ENCODE results near the gene TMEM14A. TPM values are rescaled to one million over a fixed set of nuclear protein-coding genes. Genes with fewer than 3 reads are reported as not detected.

The TMEM14A gene
- total RNA-seq, 1 donor from 2014 or later, result 12.3 TPM

DNA sequence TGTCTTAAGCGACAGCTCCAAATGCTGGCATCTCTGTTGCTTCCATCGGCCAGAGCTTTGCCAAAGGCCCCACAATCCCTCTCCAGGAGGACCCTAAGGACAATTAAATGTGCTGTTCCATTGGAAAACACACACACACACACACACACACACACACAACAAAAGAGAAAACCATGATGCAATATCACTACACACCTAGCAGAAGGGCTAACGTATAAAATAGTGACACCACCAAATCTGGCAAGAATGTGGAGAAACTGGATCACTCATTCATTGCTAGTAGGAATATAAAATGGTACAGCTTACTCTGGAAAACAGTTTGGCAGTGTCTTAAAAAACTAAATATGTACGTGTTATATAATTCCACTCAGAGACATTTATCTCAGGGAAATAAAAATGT, 13.0 kb upstream of the TMEM14A start:
- Histone ChIP-seq H3K4me3 (no peak overlapping the region), H3K9me3 (no peaks in the 10 kb centered on the region), H3K27ac (no peak overlapping the region), H3K36me3 (no peaks in the 10 kb centered on the region), H3K27me3 (no peaks in the 10 kb centered on the region), H3K4me1 (no peaks in the 10 kb centered on the region)
- TF ChIP-seq, protein P1, sequence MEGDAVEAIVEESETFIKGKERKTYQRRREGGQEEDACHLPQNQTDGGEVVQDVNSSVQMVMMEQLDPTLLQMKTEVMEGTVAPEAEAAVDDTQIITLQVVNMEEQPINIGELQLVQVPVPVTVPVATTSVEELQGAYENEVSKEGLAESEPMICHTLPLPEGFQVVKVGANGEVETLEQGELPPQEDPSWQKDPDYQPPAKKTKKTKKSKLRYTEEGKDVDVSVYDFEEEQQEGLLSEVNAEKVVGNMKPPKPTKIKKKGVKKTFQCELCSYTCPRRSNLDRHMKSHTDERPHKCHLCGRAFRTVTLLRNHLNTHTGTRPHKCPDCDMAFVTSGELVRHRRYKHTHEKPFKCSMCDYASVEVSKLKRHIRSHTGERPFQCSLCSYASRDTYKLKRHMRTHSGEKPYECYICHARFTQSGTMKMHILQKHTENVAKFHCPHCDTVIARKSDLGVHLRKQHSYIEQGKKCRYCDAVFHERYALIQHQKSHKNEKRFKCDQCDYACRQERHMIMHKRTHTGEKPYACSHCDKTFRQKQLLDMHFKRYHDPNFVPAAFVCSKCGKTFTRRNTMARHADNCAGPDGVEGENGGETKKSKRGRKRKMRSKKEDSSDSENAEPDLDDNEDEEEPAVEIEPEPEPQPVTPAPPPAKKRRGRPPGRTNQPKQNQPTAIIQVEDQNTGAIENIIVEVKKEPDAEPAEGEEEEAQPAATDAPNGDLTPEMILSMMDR (IDR thresholded peaks at IDR 0.05), result no peak
- DNase-seq (no peak), ATAC-seq (no peak)
- intact Hi-C loops (cut with DNase I), result no loop called here

DNA sequence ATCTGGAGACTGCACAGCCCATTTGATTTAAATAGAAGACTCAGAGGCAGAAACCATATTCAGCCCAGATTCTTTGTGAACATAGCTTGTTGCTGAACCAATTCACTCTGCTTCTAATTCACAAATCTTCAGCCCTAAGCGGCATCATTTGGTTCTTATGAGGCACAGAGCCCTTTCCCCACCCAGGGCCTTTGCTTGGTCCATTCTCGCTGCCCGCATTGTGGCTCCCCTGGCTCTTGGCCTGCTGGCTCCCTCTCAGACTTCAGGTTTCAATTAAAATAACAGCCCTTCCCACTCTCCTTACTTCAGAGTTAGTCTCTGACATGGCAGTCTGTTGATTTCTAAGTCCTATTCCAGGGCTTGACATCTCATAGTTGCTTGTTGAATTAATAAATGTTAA, 9.4 kb upstream of the TMEM14A start:
- TF ChIP-seq, protein P1 (IDR thresholded peaks at IDR 0.05), result no peak
- Histone ChIP-seq H3K36me3 (no peaks in the 10 kb centered on the region), H3K27me3 (no peaks in the 10 kb centered on the region), H3K9me3 (no peaks in the 10 kb centered on the region), H3K27ac (no peak overlapping the region), H3K4me3 (no peak overlapping the region), H3K4me1 (peaks cover 11% of the 10 kb centered on the region)
- DNase-seq (no peak), ATAC-seq (no peak)
- intact Hi-C loops (cut with DNase I), result no loop called here

DNA sequence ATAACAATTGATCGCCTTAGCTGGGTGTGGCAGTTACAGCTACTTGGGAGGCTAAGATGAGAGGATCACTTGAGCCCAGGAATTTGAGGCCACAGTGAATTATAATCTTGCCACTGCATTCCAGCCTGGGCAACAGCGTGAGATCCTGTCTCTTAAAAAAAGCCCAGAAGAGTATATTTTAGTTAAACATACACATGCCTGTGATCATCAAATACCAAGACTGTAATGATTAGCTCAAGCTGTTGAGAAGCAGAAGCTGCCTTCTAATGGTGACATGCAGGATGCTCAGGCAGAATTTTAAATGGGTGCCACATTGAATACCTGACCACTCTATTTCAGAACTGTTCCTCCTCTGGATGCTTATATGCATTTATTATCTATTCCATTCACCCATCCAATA, 8.9 kb upstream of the TMEM14A start:
- ATAC-seq, result no peak
- H3K9me3 ChIP-seq, result no peaks in the 10 kb centered on the region
- H3K36me3 ChIP-seq, result no peaks in the 10 kb centered on the region
- H3K27ac ChIP-seq, result no peak overlapping the region
- H3K4me3 ChIP-seq, result no peak overlapping the region
- peaks cover 11% of the 10 kb centered on the region for H3K4me1 ChIP-seq
- intact Hi-C loops (cut with DNase I), result loop anchor here (2.0 kb wide), 1 partner anchor 245 kb away; no protein-coding TSS in a partner anchor
- H3K27me3 ChIP-seq, result no peaks in the 10 kb centered on the region
- no peak for DNase-seq
- TF ChIP-seq, protein P1 (IDR thresholded peaks at IDR 0.05), result no peak

DNA sequence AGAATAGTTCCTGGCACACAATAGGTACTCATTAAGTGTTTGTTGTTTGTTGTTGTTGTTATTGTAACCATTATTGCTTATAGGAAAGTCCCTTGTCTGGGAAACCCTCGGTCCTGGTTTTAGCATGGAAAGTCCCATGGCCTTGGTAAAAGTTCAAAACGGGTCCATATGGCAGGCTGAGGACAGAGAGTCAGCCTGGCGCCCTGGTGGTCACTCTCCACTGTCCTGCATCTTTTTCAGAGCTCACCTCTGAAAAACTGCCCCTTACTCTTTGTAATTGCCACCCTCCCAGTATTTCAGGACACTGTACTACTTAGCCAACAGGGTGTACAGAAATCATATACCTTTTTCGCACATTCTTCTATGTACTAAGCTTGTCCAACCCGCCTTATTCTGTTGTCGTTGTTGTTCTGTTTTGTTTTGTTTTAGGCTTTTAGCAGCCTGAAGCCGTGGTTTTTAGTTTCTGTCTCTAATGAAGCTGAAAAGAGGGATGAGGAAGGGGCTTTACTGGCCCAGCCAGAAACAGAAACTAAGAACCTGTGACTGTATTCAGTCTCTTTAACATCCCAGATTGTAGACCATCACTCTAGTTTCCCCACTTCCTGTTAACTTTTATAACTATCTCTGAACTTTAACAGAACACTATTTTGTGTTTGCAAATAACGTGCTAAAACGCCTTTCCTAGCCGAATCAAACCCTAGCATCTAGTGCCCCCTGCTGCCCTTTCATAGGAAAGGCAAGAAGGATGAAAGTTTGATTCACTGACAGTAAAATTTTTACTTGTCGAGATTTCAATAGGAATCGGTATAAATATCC, 7.6 kb upstream of the TMEM14A start:
- TF ChIP-seq, protein P1 (IDR thresholded peaks at IDR 0.05), result peak; percentile 92
- H3K4me3 ChIP-seq, result peak overlapping the region; percentile 78
- H3K4me1 ChIP-seq, result peaks cover 11% of the 10 kb centered on the region
- peak; percentile 74 for ATAC-seq
- DNase-seq, result no peak
- intact Hi-C loops (cut with DNase I), result loop anchor here (2.0 kb wide), 1 partner anchor 247 kb away; no protein-coding TSS in a partner anchor
- H3K36me3 ChIP-seq, result no peaks in the 10 kb centered on the region
- H3K9me3 ChIP-seq, result no peaks in the 10 kb centered on the region
- H3K27me3 ChIP-seq, result no peaks in the 10 kb centered on the region
- peak overlapping the region; percentile 61 for H3K27ac ChIP-seq

DNA sequence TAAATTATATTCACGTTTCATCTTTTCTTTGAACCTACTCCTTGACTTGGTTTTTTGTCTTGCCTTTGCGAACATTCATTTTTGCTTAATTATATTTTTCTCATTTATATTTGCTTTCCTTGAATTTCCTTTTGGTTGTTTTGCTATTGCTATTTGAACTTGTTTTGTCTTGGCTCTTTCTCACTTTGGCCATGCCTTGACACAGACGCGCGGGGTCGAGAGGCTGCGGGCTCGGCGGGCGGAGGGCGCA, 7.1 kb upstream of the TMEM14A start:
- Histone ChIP-seq H3K4me3 (peak overlapping the region; percentile 78), H3K36me3 (no peaks in the 10 kb centered on the region), H3K27ac (peak overlapping the region; percentile 61), H3K4me1 (peaks cover 11% of the 10 kb centered on the region), H3K9me3 (no peaks in the 10 kb centered on the region), H3K27me3 (no peaks in the 10 kb centered on the region)
- no peak for DNase-seq
- no peak for ATAC-seq
- TF ChIP-seq, protein P1 (IDR thresholded peaks at IDR 0.05), result no peak
- intact Hi-C loops (cut with DNase I), result loop anchor here (2.0 kb wide), 1 partner anchor 247 kb away; no protein-coding TSS in a partner anchor

Measured in upper lobe of right lung (tissue), 1 donor.